GM11168 (cell line): ENCODE results near the gene CIB4.

Experiments used
- in situ Hi-C: fragments of 300-500 bp; cut with MboI; formaldehyde crosslinking; loops from one replicate; pipeline ENCODE4 v1.12.0; 2022; ENCODE audit warnings: low sequenced_read_pairs; ENCODE audit not compliant: unreplicated experiment

CIB4 gene

GRCh38 chr2:26612522-26613240, 28.5 kb downstream of the CIB4 start:
- in situ Hi-C loops: no loop called here

DNA sequence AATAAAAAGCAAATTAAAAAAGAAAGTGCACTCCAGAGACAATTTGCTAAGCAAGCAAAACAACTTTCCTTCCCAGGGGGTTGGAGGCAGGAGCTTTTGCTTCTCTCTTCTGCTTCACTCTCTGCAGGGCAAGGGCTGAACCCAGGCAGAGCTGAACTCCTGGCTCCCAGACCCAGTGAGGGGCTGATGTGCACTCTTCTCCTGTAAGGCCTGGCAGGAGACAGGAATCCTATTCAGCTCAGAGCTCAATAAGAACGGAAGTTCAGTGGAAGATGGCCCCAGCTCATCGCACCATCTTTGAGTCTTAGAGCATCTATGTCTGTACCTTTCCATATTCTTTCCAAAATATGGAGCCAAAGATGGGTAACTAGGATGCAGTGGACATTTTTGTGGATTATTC, 29.1 kb downstream of the CIB4 start:
- in situ Hi-C loops: no loop called here

- in situ Hi-C loops: no loop called here
Observed at GRCh38 chr2:26610504-26611335, 30.4 kb downstream of the CIB4 start.

GRCh38 chr2:26609839-26610277, 31.3 kb downstream of the CIB4 start:
- in situ Hi-C loops: loop anchor here (10.0 kb wide), 1 partner anchor 145 kb away; no protein-coding TSS in a partner anchor

- in situ Hi-C loops: loop anchor here (10.0 kb wide), 1 partner anchor 146 kb away; no protein-coding TSS in a partner anchor
Observed at GRCh38 chr2:26609205-26609631, 31.9 kb downstream of the CIB4 start.

DNA sequence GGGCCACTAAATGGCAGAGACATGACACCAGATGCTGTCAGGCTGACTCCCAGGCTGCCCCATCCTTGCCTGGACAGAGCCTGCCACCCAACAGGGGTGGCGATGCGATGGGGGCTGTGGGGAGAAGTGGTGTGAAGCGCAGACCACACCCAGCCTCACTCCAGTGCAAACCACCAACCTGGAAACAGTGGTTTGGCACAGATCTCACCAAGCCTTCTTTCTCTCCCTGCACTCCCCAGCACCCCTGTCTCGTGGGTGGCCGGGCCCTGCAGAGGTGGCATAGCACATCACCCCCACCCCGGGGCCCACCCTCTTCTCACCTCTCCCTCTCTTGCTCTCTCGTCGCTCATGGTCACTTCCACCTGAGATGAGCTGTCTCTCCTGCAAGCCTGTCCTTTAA, 32.6 kb downstream of the CIB4 start:
- in situ Hi-C loops: loop anchor here (10.0 kb wide), 1 partner anchor 146 kb away; no protein-coding TSS in a partner anchor

GRCh38 chr2:26607698-26608097, 33.5 kb downstream of the CIB4 start:
- in situ Hi-C loops: loop anchor here (10.0 kb wide), 1 partner anchor 147 kb away; no protein-coding TSS in a partner anchor

- in situ Hi-C loops: loop anchor here (10.0 kb wide), 1 partner anchor 148 kb away; no protein-coding TSS in a partner anchor
Observed at GRCh38 chr2:26606847-26607190, 34.3 kb downstream of the CIB4 start.

DNA sequence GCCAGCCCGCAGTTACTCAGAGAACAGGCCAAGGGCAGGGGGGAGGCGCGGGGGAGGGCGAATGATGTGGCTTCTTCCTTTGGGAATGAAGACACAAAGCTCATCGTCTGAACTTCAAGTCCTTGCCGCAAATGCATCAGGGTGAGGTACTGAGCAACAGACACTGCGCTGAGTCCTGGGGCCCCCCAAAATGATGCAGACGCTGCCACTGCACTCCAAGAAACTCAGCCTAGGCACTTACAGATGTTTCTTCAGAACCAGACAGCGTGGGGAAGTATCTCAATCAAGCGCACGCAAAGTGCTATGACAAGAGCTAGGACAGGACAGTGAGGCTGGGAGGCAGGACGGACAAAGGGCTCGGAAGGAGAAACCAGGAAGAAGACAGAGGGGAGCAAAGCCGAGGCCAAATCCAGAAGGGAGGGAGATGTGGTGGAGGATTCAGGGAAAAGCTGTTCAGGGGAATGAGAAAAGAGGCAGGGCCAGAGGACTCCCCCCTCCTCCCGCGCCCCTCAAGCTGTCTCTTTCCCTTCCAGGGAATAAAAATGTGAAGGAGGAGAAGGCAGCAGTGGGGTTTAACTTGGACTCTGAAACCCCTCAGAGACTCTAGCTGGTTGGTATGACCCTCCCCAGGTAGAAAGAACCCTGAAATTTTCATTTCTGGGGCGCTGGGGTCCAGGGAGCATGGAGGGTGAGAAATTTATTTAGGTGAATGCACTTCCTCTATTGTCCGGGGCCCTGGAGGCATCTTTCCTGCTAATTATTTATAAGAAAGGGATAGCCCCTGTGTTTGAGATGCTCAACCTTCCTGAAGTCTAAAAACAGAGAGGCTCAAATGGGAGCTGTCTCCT, 34.9 kb downstream of the CIB4 start:
- in situ Hi-C loops: loop anchor here (10.0 kb wide), 1 partner anchor 149 kb away; no protein-coding TSS in a partner anchor

GRCh38 chr2:26605195-26605998, 35.8 kb downstream of the CIB4 start:
- in situ Hi-C loops: loop anchor here (10.0 kb wide), 1 partner anchor 149 kb away; no protein-coding TSS in a partner anchor

- in situ Hi-C loops: loop anchor here (10.0 kb wide), 1 partner anchor 152 kb away; no protein-coding TSS in a partner anchor
Observed at GRCh38 chr2:26602575-26602974, 38.6 kb downstream of the CIB4 start.

DNA sequence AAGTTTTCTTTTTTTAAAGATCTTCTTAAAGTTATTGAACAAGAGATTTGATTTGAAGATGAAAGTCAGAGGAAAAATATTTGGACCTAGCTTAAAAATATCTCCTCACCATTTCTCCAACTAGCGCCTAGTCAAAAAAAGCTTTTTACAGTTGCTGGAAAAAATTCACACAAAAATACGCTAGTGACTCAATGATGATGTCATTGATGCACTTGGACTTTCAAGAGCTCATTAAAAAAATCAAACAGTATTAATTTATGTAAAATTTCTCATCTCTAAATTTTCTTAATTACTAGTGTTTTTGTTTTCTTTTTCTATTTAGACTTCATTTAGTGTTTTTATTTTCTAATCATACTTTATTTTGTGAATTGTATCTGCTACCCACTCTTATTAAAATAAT, 41.8 kb downstream of the CIB4 start:
- in situ Hi-C loops: no loop called here

DNA sequence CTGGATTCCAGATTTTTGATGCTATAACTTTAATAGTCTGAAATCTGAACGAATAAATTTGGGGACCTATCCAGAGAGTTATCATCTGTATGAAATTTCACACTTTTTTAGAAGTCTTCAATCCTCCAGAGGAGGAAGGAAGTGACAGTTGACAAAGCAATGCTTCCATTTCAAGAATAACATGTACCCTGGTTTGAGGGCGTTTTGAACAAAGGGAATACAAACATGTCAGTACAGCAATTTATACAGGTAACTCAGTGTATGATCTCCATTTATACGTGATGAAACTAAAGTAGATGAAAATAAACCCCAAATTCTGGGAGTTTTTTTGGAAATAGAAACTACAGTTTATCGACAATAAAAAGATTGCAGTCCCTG, 42.2 kb downstream of the CIB4 start:
- in situ Hi-C loops: no loop called here

DNA sequence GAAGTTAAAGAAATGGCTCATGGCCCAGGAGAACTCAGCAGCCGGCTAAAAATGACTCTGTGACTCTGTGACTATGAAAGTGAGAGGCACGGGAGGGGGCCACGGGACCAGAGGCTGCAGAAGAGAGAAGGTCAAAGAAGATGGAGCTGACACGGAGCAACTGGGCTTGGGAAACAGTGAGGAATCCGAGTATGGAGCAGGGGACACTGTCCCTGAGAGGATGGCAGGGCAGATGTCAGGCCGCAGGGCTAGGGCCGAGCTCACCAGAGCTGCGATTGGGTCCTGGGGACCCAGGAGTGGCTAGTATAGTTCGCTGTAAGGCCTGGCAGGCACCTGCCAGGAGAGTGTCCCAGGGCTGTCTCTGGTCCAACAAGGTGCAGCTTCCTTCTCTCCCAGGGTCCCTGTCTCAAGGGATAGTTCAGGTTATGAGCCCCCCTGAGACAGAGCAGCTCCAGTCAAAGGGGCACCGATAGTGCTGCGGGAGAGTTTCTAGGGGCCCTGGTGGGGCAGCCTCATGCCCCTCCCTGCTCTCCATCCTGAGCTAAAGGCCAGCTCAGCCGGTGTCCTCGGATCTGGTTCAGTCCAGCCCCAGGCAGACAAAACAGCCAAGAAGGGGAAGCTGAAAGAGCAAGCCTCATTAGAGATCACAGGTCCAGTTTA, 42.7 kb downstream of the CIB4 start:
- in situ Hi-C loops: no loop called here

- in situ Hi-C loops: no loop called here
Observed at GRCh38 chr2:26597197-26597596, 44.0 kb downstream of the CIB4 start.

- in situ Hi-C loops: no loop called here
Observed at GRCh38 chr2:26595146-26595545, 46.0 kb downstream of the CIB4 start.

DNA sequence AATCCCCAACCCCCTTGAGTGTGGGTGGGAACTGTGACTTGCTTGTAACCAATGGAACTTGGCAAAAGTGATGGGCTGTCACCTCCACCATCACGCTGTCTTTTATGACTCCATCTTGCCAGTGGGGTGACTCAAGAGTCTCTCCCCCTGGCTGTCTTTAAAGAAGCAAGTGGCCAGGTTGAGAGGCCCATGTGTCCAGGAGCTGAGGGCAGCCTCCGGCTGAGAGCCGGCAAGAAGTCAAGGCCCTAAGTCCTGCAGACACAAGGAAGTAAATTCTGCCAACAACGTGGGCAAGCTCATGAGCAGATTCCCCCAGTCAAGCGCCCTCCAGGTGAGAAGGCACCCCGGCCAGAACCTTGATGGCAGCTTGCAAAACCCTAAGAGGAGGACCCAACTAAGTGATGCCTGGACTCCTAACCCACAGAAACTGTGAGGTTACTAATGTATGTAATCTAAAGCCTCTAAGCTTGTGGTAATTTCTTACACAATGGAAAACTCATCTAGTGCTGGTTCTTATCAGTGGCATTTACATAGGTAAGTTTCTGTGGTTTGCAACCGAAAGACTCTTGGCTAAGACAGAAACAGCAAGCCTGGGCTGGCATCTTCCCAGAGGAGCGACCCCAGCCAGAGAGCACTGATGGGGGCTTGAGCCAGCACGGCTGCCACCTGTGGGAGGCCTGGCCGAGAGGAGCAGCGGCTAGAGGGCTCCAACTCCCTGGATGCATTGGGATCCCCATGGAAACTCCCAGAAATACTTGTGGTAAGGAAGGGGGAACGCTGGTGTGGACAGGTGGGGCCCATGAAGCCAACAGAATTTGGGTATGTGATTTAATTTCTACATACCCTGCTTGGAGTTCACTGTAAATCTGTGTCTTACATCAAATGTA, 49.3 kb downstream of the CIB4 start:
- in situ Hi-C loops: no loop called here
